DND-41 (cell line): ENCODE data around the gene ABL2.

Experiments used
- ATAC-seq: fragments of 200-7000 bp; cut with Tn5 transposase; 3 replicates; pipeline ENCODE4 v1.9.1; 2021; ENCODE audit warnings: low read depth; ENCODE audit not compliant: insufficient read depth
- DNase-seq: peaks from one replicate; pipeline ENCODE4 v3.0.0-alpha.2; 2020
- H2AFZ ChIP-seq: 2 replicates; pipeline ENCODE4 v1.6.0; 2012; ENCODE audit warnings: low read depth, low read length
- H3K27ac ChIP-seq: 2 replicates; pipeline ENCODE4 v1.5.1; 2012; ENCODE audit warnings: low read length, inconsistent platforms
- H3K27me3 ChIP-seq: fragments of 200-600 bp; sonication (generic); 2 replicates; pipeline ENCODE4 v1.6.0; 2012; ENCODE audit warnings: low read length, mild to moderate bottlenecking, inconsistent platforms; ENCODE audit not compliant: insufficient read depth, poor library complexity
- H3K36me3 ChIP-seq: 2 replicates; pipeline ENCODE4 v1.5.1; 2012; ENCODE audit warnings: low read length, inconsistent platforms; ENCODE audit not compliant: insufficient read depth
- H3K4me1 ChIP-seq: 2 replicates; pipeline ENCODE4 v1.5.1; 2012; ENCODE audit warnings: mild to moderate bottlenecking, low read length; ENCODE audit not compliant: insufficient read depth
- H3K4me2 ChIP-seq: 2 replicates; pipeline ENCODE4 v1.6.0; 2012; ENCODE audit warnings: mild to moderate bottlenecking, moderate library complexity, low read length, inconsistent platforms; ENCODE audit not compliant: insufficient read depth
- H3K4me3 ChIP-seq, 2 experiments: fragments of 200-600 bp in 1 of 2; shearing (Covaris generic) in 1 of 2; 2 replicates each; pipeline ENCODE4 v1.5.1; 2012 to 2016; ENCODE audit warnings: inconsistent platforms in 2 of 2, low read length in 2 of 2, mild to moderate bottlenecking in 2 of 2, low read depth in 1 of 2, moderate library complexity in 1 of 2
- H3K79me2 ChIP-seq: 2 replicates; pipeline ENCODE4 v1.6.0; 2012; ENCODE audit warnings: low read length, inconsistent platforms; ENCODE audit not compliant: insufficient read depth
- H3K9ac ChIP-seq: 2 replicates; pipeline ENCODE4 v1.6.0; 2012; ENCODE audit warnings: low read depth, mild to moderate bottlenecking, inconsistent platforms, low read length, moderate library complexity
- H3K9me3 ChIP-seq: 2 replicates; pipeline ENCODE4 v1.5.1; 2012; ENCODE audit warnings: low read length, moderate library complexity, mild to moderate bottlenecking, inconsistent platforms; ENCODE audit not compliant: insufficient read depth, severe bottlenecking
- H4K20me1 ChIP-seq: 2 replicates; pipeline ENCODE4 v1.6.0; 2012; ENCODE audit warnings: low read length; ENCODE audit not compliant: insufficient read depth
- EZH2 ChIP-seq: IDR thresholded peaks from 3 replicates; pipeline ENCODE4 v1.6.1; 2012; ENCODE audit warnings: borderline replicate concordance, low read depth, mild to moderate bottlenecking, moderate library complexity, low read length, inconsistent platforms; ENCODE audit not compliant: severe bottlenecking
- TF ChIP-seq, protein P1 (sequence below): IDR thresholded peaks from 2 replicates; pipeline ENCODE4 v1.5.1; 2012; ENCODE audit warnings: borderline replicate concordance, low read length, moderate library complexity, mild to moderate bottlenecking; ENCODE audit not compliant: poor library complexity, severe bottlenecking; ENCODE audit errors: extremely low read depth

Gene ABL2

DNA sequence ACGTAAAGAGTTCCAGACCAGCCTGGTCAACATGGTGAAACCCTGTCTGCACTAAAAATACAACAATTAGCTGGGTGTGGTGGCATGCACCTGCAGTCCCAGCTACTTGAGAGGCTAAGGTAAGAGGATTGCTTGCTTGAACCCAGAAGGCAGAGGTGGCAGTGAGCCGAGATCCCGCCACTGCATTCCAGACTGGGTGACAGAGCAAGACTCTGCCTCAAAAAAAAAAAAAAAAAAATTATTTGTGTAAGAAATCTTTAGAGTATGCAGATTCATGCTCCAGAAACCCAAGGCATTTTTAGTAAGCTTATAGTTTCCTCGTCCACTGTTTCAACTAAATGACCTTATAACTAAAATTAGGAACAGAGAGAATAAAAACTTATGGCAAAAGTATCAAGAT lies 51.3 kb downstream of the ABL2 start:
- Histone ChIP-seq H4K20me1 (peaks cover 6% of the 10 kb centered on the region; the same call in 1 of the 2 replicates), H3K27ac (no peak overlapping the region), H2AFZ (no peak overlapping the region), H3K79me2 (peaks cover 9% of the 10 kb centered on the region), H3K27me3 (no peaks in the 10 kb centered on the region), H3K4me1 (no peaks in the 10 kb centered on the region), H3K4me3 (no peak overlapping the region), H3K4me2 (no peak overlapping the region), H3K9me3 (no peaks in the 10 kb centered on the region), H3K36me3 (no peaks in the 10 kb centered on the region), H3K9ac (no peak overlapping the region)
- DNase-seq (no peak), ATAC-seq (no peak)
- TF ChIP-seq, protein P1, sequence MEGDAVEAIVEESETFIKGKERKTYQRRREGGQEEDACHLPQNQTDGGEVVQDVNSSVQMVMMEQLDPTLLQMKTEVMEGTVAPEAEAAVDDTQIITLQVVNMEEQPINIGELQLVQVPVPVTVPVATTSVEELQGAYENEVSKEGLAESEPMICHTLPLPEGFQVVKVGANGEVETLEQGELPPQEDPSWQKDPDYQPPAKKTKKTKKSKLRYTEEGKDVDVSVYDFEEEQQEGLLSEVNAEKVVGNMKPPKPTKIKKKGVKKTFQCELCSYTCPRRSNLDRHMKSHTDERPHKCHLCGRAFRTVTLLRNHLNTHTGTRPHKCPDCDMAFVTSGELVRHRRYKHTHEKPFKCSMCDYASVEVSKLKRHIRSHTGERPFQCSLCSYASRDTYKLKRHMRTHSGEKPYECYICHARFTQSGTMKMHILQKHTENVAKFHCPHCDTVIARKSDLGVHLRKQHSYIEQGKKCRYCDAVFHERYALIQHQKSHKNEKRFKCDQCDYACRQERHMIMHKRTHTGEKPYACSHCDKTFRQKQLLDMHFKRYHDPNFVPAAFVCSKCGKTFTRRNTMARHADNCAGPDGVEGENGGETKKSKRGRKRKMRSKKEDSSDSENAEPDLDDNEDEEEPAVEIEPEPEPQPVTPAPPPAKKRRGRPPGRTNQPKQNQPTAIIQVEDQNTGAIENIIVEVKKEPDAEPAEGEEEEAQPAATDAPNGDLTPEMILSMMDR: no peak
- no peak for TF ChIP-seq EZH2

DNA sequence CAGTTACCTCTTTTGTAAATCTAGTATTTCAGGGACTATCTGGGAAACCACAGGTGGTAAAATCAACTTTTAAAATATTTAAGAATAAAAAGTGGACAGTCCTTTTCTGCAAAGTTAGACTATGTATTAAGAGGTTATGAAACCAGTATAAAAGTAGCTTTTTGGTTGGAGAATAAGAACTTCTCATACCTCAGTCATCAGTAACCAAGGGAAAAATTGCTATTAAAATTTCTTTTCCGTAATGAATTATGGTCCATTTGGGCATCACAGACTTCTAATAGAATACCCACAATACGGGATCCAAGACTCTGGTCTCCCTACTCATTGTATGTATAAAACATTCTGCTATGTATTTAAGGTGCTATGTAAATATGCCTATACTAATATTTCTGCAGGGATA lies 51.9 kb downstream of the ABL2 start:
- H3K36me3 ChIP-seq: no peaks in the 10 kb centered on the region
- no peak for DNase-seq
- H3K4me3 ChIP-seq: no peak overlapping the region
- H3K9ac ChIP-seq: no peak overlapping the region
- no peak overlapping the region for H3K4me2 ChIP-seq
- TF ChIP-seq EZH2: no peak
- TF ChIP-seq, protein P1: no peak
- H3K9me3 ChIP-seq: no peaks in the 10 kb centered on the region
- no peak for ATAC-seq
- no peak overlapping the region for H3K27ac ChIP-seq
- H2AFZ ChIP-seq: no peak overlapping the region
- no peaks in the 10 kb centered on the region for H3K4me1 ChIP-seq
- H3K79me2 ChIP-seq: peaks cover 5% of the 10 kb centered on the region
- H4K20me1 ChIP-seq: peaks cover 6% of the 10 kb centered on the region; the same call in 1 of the 2 replicates
- no peaks in the 10 kb centered on the region for H3K27me3 ChIP-seq

DNA sequence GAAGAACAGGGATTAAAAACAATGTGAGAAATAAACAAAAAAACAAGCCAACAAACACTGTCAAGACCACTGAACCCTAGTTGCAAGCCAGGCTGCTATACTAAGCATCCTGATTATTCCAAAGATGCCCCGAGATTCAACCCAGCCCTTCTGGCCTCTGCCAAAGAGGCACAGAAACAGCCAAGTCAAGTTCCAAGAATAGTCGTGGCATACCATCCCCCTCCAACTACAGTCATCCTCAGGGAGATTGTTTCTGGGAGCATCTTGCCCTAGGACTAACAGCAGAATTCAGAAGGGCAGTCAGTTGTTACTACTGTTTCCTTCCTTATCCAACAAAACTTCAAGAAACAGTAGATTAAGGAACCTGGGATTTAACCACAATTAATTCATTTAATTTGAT lies 52.3 kb downstream of the ABL2 start:
- H3K9me3 ChIP-seq: no peaks in the 10 kb centered on the region
- no peaks in the 10 kb centered on the region for H3K4me1 ChIP-seq
- no peaks in the 10 kb centered on the region for H3K36me3 ChIP-seq
- H3K79me2 ChIP-seq: peaks cover 5% of the 10 kb centered on the region
- no peak overlapping the region for H3K9ac ChIP-seq
- TF ChIP-seq, protein P1: no peak
- TF ChIP-seq EZH2: no peak
- H4K20me1 ChIP-seq: peaks cover 6% of the 10 kb centered on the region; the same call in 1 of the 2 replicates
- DNase-seq (no peak), ATAC-seq (no peak)
- H2AFZ ChIP-seq: no peak overlapping the region
- no peaks in the 10 kb centered on the region for H3K27me3 ChIP-seq
- no peak overlapping the region for H3K4me2 ChIP-seq
- H3K27ac ChIP-seq: no peak overlapping the region
- no peak overlapping the region for H3K4me3 ChIP-seq
